GM18867 (cell line): ENCODE results near the gene NEK7.
A peak's percentile ranks its signal among the peaks of the same experiment; 100 is the strongest.

Experiments
- ATAC-seq: cut with Tn5 transposase; IDR thresholded peaks from one replicate; pipeline ENCODE4 v1.9.1; 2021; ENCODE audit warnings: mild to moderate bottlenecking, moderate library complexity; ENCODE audit not compliant: unreplicated experiment

The NEK7 gene

GRCh38 chr1:198141668-198142351 is 15.0 kb upstream of the NEK7 start:
- no peak for ATAC-seq

- ATAC-seq = no peak
These were observed 13.0 kb upstream of the NEK7 start for GRCh38 chr1:198143797-198144196.

- ATAC-seq = no peak
These were observed 9.6 kb upstream of the NEK7 start for GRCh38 chr1:198147216-198147615.

GRCh38 chr1:198150369-198150768 is 6.4 kb upstream of the NEK7 start:
- ATAC-seq = no peak

- no peak for ATAC-seq
These were observed 5.1 kb upstream of the NEK7 start for GRCh38 chr1:198151688-198152087.

GRCh38 chr1:198153103-198153502 is 3.7 kb upstream of the NEK7 start:
- ATAC-seq = no peak

GRCh38 chr1:198153804-198154203 is 3.0 kb upstream of the NEK7 start:
- no peak for ATAC-seq

- no peak for ATAC-seq
These were observed 1.5 kb upstream of the NEK7 start for GRCh38 chr1:198155253-198155652.

- peak; percentile 33 for ATAC-seq
These were observed 570 bp upstream of the NEK7 start for GRCh38 chr1:198156111-198156744.

GRCh38 chr1:198157241-198157846 is 546 bp downstream of the NEK7 start:
- ATAC-seq = peak; percentile 47

- ATAC-seq = no peak
These were observed 1.3 kb downstream of the NEK7 start for GRCh38 chr1:198157847-198158725.

- peak; percentile 70 for ATAC-seq
These were observed 2.2 kb downstream of the NEK7 start for GRCh38 chr1:198158735-198159589.

- ATAC-seq = no peak
These were observed 3.4 kb downstream of the NEK7 start for GRCh38 chr1:198160222-198160621.

GRCh38 chr1:198160946-198161614 is 4.3 kb downstream of the NEK7 start:
- ATAC-seq = no peak

- no peak for ATAC-seq
These were observed 4.9 kb downstream of the NEK7 start for GRCh38 chr1:198161718-198162090.

- peak; percentile 30 for ATAC-seq
These were observed 5.4 kb downstream of the NEK7 start for GRCh38 chr1:198162091-198162767.

- peak; percentile 33 for ATAC-seq
These were observed 9.3 kb downstream of the NEK7 start for GRCh38 chr1:198165927-198166647.

- ATAC-seq = no peak
These were observed 10.1 kb downstream of the NEK7 start for GRCh38 chr1:198166900-198167299.
